A673 (cell line): Measurements from ENCODE around the gene NDST3.

Experiments
- CTCF ChIP-seq: fragments of 300-800, 200-600 bp; sonication (generic); conservative IDR thresholded peaks from 2 replicates; pipeline ENCODE4 v1.5.1; 2017; ENCODE audit warnings: low read depth, mild to moderate bottlenecking, antibody characterized with exemption, low read length, moderate library complexity, mixed read lengths
- EZH2 ChIP-seq: fragments of 200-600 bp; sonication (generic); IDR thresholded peaks from 2 replicates; pipeline ENCODE4 v1.6.1; 2017; ENCODE audit warnings: borderline replicate concordance, low read depth, mild to moderate bottlenecking, mixed read lengths, antibody characterized with exemption, low read length; ENCODE audit not compliant: poor library complexity, severe bottlenecking

GRCh38 chr4:118035309-118035708 lies 1.0 kb downstream of the NDST3 start:
- TF ChIP-seq CTCF (no peak), EZH2 (no peak)
